ENCODE measurements around the gene RAB11FIP4.

GRCh38 chr17:31369266-31369665, 22.2 kb upstream of the RAB11FIP4 start:
- no peak for TF ChIP-seq CTCF (IDR thresholded peaks at IDR 0.05; ENCODE audit: low read depth, low read length)
- no peak for TF ChIP-seq MAX (IDR thresholded peaks at IDR 0.05; ENCODE audit: low read depth, low read length)
- TF ChIP-seq POLR2A (IDR thresholded peaks at IDR 0.05; ENCODE audit: extremely low read depth, insufficient read length): no peak
- TF ChIP-seq MYC (IDR thresholded peaks at IDR 0.05; ENCODE audit: low read depth, low read length): no peak

All from NB4 (cell line).